Tibial artery (tissue), 4 donors: Measurements from ENCODE around the gene GAR1.

Experiments used
- DNase-seq, 2 donors: peaks; one replicate each; pipeline ENCODE4 v3.0.0-alpha.2; 2019
- H3K27ac ChIP-seq, 2 donors: fragments of 200-600 bp; sonication (generic) in 1 of 2; 1 replicate in 1 of 2; 2 replicates in 1 of 2; pipeline ENCODE4 v1.5.1; 2018 to 2019; ENCODE audit warnings: mild to moderate bottlenecking in 1 of 2
- H3K27me3 ChIP-seq, 2 donors: fragments of 200-600 bp; sonication (generic) in 1 of 2; one replicate each; pipeline versions ENCODE4 v1.5.1 to v1.6.0; 2016 to 2019
- H3K36me3 ChIP-seq, 3 donors: fragments of 200-600 bp; sonication (generic) in 2 of 3; one replicate each; pipeline ENCODE4 v1.5.1; 2016 to 2019; ENCODE audit warnings: mild to moderate bottlenecking in 2 of 3
- H3K4me1 ChIP-seq, 4 donors: fragments of 200-600 bp; sonication (generic) in 2 of 4; 1 replicate in 3 of 4; 2 replicates in 1 of 4; pipeline ENCODE4 v1.5.1; 2016 to 2019
- H3K4me3 ChIP-seq, 2 donors: fragments of 200-600 bp; sonication (generic) in 1 of 2; 1 replicate in 1 of 2; 2 replicates in 1 of 2; pipeline ENCODE4 v1.5.1; 2018 to 2019; ENCODE audit warnings: mild to moderate bottlenecking in 2 of 2
- H3K9me3 ChIP-seq, 3 donors: fragments of 200-600 bp; sonication (generic) in 1 of 3; one replicate each; pipeline ENCODE4 v1.5.1; 2016 to 2019
- intact Hi-C: fragments of 100-400 bp; cut with DNase I; formaldehyde crosslinking; loops from one replicate; pipeline ENCODE4 v1.15.0; 2023; ENCODE audit warnings: low total_unique reads
- TF ChIP-seq, protein P1 (sequence below), 2 experiments: fragments of 200-600 bp in 1 of 2; fragments of 450-650 bp in 1 of 2; IDR thresholded peaks; one replicate each; pipeline ENCODE4 v1.5.1; 2017 to 2019; ENCODE audit warnings: antibody characterized with exemption in 2 of 2, mild to moderate bottlenecking in 1 of 2, moderate library complexity in 1 of 2

GAR1 gene

DNA sequence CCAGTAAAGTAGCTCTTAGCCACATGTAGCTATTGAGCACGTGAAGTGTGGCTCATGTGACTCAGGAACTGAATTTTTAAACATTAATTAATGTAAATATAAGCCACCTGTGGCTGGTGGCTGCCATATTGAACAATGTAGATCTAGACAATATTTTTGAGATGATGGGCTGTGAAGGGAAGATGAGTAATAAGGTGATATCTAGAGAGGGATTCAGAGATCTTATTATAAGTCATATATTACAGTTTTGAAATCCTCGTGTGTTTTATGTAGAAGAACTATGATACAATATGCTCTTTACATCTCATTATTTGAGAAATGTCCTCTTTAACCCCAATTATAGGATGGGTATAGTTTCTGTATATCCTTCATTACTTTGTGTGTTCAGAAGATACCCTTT lies 5.6 kb downstream of the GAR1 start:
- Histone ChIP-seq H3K36me3 (peaks cover 13 to 42% (median 29%) of the 10 kb centered on the region in 3 donors), H3K27me3 (no peaks in the 10 kb centered on the region), H3K4me3 (no peak overlapping the region), H3K9me3 (no peaks in the 10 kb centered on the region), H3K27ac (no peak overlapping the region), H3K4me1 (peaks cover 0 to 11% (median 10%) of the 10 kb centered on the region in 4 donors)
- intact Hi-C loops = no loop called here
- no peak for DNase-seq
- TF ChIP-seq, protein P1, sequence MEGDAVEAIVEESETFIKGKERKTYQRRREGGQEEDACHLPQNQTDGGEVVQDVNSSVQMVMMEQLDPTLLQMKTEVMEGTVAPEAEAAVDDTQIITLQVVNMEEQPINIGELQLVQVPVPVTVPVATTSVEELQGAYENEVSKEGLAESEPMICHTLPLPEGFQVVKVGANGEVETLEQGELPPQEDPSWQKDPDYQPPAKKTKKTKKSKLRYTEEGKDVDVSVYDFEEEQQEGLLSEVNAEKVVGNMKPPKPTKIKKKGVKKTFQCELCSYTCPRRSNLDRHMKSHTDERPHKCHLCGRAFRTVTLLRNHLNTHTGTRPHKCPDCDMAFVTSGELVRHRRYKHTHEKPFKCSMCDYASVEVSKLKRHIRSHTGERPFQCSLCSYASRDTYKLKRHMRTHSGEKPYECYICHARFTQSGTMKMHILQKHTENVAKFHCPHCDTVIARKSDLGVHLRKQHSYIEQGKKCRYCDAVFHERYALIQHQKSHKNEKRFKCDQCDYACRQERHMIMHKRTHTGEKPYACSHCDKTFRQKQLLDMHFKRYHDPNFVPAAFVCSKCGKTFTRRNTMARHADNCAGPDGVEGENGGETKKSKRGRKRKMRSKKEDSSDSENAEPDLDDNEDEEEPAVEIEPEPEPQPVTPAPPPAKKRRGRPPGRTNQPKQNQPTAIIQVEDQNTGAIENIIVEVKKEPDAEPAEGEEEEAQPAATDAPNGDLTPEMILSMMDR (IDR thresholded peaks at IDR 0.05) = no peak

DNA sequence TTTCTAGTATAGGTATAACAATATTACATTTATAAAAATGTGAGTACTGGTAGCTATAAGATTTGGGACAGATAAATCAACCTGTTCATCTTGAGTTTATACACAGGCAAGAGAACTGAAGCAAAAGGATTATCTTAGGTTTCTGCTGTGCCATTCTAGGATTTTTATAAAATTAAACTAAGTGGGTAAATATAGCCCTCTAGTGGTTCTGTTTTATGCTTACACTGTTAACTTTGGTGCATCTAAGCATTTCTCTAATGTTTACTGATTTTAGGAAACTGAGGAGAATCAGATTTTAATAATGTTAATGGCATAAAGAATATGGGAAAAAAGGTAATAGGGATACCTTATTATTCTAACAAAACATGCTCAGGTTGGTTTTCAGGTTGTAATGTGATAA lies 11.2 kb downstream of the GAR1 start:
- no peak overlapping the region for H3K27ac ChIP-seq
- H3K9me3 ChIP-seq = no peaks in the 10 kb centered on the region
- H3K4me3 ChIP-seq = no peak overlapping the region
- H3K27me3 ChIP-seq = no peaks in the 10 kb centered on the region
- intact Hi-C loops = no loop called here
- peaks cover 13 to 33% (median 31%) of the 10 kb centered on the region in 3 donors for H3K36me3 ChIP-seq
- TF ChIP-seq, protein P1 (IDR thresholded peaks at IDR 0.05) = peak; percentile 47 to 51
- DNase-seq = no peak
- no peaks in the 10 kb centered on the region for H3K4me1 ChIP-seq

GRCh38 chr4:109827672-109828071 lies 12.1 kb downstream of the GAR1 start, which contains the start of gene RRH:
Gene RRH, plus strand, starts transcription at chr4:109827972. Its CDS starts 56 bp downstream, at chr4:109828028.
- no peaks in the 10 kb centered on the region for H3K27me3 ChIP-seq
- no peak within 1 kb of the TSS for H3K27ac ChIP-seq
- no peak within 1 kb of the TSS for H3K4me3 ChIP-seq
- DNase-seq = no peak
- TF ChIP-seq, protein P1 (IDR thresholded peaks at IDR 0.05) = no peak
- no peaks in the 10 kb centered on the region for H3K4me1 ChIP-seq
- intact Hi-C loops = no loop called here
- peaks cover 13 to 27% (median 26%) of the 10 kb centered on the region in 3 donors for H3K36me3 ChIP-seq
- no peaks in the 10 kb centered on the region for H3K9me3 ChIP-seq

GRCh38 chr4:109833756-109834155 lies 18.2 kb downstream of the GAR1 start:
- H3K4me1 ChIP-seq = no peaks in the 10 kb centered on the region
- H3K9me3 ChIP-seq = no peaks in the 10 kb centered on the region
- no peaks in the 10 kb centered on the region for H3K27me3 ChIP-seq
- no peak overlapping the region for H3K27ac ChIP-seq
- no peak for DNase-seq
- H3K4me3 ChIP-seq = no peak overlapping the region
- intact Hi-C loops = no loop called here
- TF ChIP-seq, protein P1 (IDR thresholded peaks at IDR 0.05) = no peak
- peaks cover 0 to 7% (median 5%) of the 10 kb centered on the region in 3 donors for H3K36me3 ChIP-seq

GRCh38 chr4:109836985-109837384 lies 21.4 kb downstream of the GAR1 start:
- intact Hi-C loops = no loop called here
- H3K27ac ChIP-seq = no peak overlapping the region
- H3K36me3 ChIP-seq = peaks cover 0 to 7% (median 0%) of the 10 kb centered on the region in 3 donors
- no peak for DNase-seq
- H3K4me1 ChIP-seq = no peaks in the 10 kb centered on the region
- H3K27me3 ChIP-seq = no peaks in the 10 kb centered on the region
- H3K4me3 ChIP-seq = no peak overlapping the region
- TF ChIP-seq, protein P1 (IDR thresholded peaks at IDR 0.05) = no peak
- no peaks in the 10 kb centered on the region for H3K9me3 ChIP-seq
